GM19238 (cell line): ENCODE measurements around the gene ADIPOR2.
"Not testable (repeated sequence)": the region's sequence is repeated elsewhere in the genome, so short reads cannot be mapped to it uniquely, and the experiment has no call there.

Experiments used
- DNase-seq: peaks from one replicate; pipeline ENCODE4 v3.0.0; 2011; ENCODE audit warnings: low spot score; ENCODE audit not compliant: insufficient read length

The ADIPOR2 gene

DNA sequence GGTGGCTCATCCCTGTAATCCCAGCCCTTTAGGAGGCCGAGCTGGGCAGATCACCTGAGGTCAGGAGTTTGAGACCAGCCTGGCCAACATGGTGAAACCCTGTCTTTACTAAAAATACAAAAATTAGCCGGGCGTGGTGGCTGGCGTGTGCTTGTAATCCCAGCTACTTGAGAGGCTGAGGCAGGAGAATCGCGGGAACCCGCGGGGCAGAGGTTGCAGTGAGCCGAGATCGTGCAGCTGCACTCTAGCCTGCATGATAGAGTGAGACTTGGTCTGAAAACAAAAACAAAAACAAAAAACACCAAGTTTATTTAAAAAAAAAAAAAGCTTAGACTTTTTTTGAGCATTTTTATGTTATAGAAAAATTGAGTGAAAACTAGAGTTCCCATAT is 40.8 kb downstream of the ADIPOR2 start:
- DNase-seq = not testable (repeated sequence)

DNA sequence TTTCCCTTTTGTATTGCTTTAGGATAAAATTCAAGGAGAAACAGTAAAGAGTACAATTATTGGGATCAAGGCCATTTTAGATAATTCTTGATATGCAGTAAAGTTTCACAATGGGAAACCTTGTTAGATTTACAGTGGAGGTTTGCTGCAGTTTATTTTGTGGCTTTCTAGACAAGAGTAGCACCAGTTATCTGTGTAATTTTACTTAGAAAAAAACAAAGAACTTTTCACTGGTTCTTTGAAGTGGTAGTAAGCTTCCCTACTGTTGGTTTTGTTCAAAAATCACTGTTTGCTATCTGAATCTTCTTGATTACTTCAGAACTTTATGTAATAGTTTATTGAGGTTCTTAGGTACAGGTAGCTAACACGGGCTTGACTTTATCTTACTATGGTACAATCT is 42.0 kb downstream of the ADIPOR2 start:
- DNase-seq = no peak

DNA sequence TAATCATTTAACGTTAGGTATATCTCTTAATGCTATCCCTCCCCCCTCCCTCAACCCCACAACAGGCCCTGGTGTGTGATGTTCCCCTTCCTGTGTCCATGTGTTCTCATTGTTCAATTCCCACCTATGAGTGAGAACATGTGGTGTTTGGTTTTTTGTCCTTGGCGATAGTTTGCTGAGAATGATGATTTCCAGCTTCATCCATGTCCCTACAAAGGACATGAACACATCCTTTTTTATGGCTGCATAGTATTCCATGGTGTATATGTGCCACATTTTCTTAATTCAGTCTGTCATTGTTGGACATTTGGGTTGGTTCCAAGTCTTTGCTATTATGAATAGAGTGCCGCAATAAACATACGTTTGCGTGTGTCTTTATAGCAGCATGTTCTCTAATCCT is 42.8 kb downstream of the ADIPOR2 start:
- DNase-seq = not testable (repeated sequence)

DNA sequence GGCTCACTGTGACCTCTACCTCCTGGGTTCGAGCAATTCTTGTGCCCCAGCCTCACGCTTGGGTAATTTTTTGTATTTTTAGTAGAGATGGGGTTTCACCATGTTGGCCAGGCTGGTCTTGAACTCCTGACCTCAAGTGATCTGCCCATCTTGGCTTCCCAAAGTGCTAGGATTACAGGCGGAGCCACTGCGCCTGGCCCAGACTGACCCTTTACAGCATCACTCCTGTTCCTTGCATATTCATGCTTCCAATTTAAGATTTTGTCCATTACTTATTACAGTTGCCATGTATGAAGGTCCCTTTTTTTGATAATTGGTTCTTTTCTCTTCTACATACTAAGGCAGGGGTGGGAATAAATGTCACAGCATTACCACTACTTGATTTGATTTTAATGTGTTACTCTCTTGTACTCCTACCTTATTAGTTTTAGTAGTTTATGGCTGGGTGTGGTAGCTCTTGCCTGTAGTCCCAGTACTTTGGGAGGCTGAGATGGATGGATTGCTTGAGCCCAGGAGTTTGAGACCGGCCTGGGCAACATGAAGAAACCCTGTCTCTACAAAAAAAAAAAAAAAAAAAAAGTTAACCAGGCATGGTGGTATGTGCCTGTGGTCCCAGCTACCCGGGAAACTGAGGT is 46.9 kb downstream of the ADIPOR2 start:
- DNase-seq = no peak

DNA sequence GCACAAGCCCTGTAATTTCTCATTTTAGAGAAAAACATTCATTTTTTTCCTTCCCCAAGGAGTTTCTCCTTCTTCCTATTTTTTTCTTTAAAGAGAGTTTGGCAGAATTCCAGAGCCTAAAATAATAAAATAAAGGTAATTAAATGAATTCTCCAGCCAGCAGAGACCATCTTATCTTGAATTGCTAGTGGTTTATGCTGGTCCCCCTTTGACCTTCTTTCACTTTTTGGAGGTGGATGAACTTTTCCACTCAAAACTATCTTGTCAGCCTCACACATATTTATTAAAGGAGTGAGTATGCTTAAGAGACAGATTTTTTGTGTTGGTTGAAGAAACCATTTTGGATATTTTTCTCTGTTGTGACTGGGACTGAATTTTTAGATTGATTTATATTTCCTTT is 47.6 kb downstream of the ADIPOR2 start:
- DNase-seq = no peak

GRCh38 chr12:1739368-1739767 is 48.5 kb downstream of the ADIPOR2 start:
- no peak for DNase-seq

DNA sequence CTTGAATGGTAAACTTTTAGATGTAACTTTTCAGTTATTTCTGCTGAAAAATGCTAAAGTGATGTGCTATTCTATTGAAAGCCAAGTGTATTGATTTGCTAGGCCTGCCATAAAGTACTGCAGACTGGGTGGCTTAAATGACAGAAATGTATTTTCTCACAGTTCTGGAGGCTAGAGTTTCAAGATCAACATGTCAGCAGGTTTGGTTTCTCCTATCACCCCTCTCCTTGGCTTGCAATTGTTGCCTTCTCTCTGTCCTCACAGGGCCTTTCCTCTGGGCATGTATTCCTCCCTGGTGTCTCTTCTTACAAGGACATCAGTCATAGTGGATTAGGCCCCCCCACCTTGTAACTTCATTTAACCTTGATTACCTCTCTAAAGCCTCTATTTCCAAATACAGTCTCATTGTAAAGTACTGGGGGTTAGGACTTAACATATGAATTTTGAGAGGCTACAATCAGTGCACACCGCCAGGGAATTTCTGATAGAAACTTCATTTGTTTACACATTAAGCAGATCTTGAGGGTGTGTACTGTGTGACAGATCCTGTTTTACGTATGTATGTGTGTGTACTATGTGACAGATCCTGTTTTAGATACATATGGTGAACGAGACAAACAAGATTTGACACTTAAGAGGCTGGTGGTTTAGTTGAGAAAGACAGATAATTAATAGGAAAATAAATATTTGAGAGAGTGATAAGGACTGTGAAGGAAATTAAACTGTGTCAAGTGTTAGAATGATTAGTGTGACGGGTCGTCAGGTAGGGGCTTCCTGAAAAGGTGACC is 49.5 kb downstream of the ADIPOR2 start:
- DNase-seq = no peak

DNA sequence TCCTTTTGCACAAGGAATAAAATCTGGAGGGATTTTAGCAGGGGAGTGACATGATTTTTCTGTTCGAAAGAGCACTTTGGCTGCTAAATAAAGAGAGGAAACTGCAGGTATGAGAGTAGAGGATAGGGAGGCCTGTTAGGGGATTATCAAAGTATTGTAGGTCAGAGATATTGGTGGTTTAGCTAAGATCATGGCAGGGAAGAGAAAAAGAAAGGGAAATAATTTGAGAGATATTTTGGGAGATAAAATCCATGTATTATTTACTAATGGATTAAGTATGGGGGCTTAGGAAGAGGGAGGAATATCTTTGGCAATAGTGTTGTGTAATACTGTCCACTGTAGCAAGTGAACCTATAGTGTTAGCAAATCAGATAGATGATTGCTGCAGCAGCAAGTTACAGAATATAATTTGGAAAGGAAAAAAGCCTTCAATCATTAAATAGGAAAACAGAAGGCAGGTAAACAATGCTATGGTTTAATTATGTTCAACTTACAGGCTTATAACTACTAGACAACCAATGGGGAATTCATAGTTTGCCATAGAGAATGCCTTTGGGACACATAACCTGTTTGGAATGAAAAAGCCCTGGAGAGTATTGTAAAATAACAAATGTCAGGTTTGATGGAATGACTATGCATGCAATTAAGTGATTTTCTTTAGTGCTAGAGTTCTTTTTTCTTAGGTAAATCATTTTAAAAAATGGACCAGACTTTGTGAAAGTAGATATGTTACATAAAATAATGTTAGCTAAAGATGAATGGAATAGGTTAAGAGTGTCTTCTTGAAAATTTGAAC is 50.5 kb downstream of the ADIPOR2 start:
- no peak for DNase-seq

DNA sequence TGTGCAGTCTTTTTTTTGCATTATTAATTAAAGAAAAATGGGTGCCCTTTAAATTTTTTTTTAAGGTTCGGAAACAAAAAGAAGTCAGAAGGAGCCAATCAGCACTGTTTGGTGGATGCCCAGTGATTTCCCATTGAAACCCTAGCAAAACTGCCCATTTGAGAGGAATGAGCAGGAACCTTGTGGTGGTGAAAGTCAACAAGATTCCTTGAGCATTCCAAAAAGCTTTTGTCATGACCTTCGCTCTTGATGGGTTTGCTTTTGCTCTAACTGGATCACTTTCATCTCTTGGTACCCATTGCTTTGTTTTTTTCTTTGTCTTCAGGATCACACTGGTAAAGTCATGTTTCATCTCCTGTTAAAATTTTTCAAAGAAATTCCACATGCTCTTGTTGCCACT is 54.1 kb downstream of the ADIPOR2 start:
- DNase-seq = no peak

- no peak for DNase-seq
Observed at GRCh38 chr12:1747609-1748008, 56.7 kb downstream of the ADIPOR2 start.

DNA sequence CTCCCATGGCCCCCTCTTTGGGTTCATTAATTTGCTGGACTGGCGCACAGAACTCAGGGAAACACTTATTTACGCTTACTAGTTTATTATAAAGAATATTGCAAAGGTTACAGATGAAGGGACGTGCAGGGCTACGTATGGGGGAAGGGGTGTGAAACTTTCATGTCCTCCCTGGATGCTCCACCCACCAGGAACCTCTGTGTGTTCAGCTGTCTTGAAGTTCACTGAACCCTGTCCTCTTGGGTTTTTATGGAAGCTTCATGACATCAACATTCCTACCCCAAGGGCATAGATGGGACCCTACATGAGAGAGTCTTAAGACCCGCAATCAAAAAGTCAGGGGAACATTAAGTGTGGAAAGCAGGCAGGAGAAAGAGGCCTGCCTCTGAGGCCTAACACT is 58.1 kb downstream of the ADIPOR2 start:
- DNase-seq = no peak

DNA sequence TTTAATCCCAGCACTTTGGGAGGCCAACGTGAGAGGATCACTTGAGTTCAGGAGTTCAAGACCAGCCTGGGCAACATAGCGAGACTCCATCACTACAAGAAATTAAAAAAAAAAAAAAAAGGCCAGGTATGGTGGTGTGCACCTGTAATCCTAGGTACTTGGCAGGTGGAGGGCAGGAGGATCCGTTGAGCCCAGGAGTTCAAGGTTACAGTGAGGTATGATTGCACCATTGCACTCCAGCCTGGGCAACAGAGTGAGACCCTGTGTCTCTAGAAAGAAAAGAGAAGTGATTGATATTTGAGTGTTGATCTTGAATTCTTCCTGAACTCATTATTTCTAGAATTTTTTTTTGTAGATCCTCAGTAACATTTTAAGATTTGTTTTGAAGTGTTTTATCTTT is 59.4 kb downstream of the ADIPOR2 start:
- no peak for DNase-seq

- DNase-seq = no peak
Observed at GRCh38 chr12:1758376-1758775, 67.5 kb downstream of the ADIPOR2 start.

- DNase-seq = no peak
Observed at GRCh38 chr12:1758887-1759286, 68.0 kb downstream of the ADIPOR2 start.

- no peak for DNase-seq
Observed at GRCh38 chr12:1760566-1761382, 69.9 kb downstream of the ADIPOR2 start.

DNA sequence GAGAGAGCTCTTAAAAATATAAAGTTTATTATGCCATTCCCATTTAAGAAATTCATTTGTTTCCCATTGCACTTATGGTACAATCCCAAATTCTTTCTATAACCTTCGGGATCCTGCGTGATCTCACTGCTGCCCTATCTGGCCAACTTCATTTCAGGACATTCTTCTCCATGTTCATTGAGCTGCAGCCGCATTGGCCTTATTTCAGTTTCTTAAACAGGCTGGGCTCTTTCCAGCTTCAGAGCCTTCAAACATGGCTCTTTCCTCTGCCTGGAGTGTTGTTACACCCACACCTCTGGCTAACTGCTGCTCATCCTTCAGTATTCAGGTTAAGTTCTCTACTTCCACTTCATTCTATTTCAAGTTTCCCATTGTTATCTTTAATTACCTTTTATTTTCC is 71.0 kb downstream of the ADIPOR2 start:
- no peak for DNase-seq

DNA sequence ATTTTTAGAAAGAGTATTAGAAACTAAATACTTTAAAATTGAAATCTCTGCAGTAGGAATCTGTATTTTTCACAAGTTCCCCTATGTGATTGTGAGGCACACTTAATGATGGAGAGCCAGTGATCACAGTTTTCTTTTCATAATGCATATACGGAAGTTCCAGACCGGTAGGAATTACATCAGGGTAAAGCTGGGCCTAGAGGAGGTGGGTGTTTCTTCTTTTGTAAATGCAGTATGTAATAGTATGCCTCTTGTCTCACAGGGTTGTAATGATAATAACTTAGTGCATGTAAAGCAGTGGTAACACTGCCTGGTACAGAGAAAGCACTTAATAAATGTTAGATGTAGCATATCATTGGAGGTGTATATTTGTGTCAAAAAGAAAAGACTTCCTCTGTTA is 72.3 kb downstream of the ADIPOR2 start:
- DNase-seq = no peak

GRCh38 chr12:1766110-1766509 is 75.2 kb downstream of the ADIPOR2 start:
- DNase-seq = no peak

DNA sequence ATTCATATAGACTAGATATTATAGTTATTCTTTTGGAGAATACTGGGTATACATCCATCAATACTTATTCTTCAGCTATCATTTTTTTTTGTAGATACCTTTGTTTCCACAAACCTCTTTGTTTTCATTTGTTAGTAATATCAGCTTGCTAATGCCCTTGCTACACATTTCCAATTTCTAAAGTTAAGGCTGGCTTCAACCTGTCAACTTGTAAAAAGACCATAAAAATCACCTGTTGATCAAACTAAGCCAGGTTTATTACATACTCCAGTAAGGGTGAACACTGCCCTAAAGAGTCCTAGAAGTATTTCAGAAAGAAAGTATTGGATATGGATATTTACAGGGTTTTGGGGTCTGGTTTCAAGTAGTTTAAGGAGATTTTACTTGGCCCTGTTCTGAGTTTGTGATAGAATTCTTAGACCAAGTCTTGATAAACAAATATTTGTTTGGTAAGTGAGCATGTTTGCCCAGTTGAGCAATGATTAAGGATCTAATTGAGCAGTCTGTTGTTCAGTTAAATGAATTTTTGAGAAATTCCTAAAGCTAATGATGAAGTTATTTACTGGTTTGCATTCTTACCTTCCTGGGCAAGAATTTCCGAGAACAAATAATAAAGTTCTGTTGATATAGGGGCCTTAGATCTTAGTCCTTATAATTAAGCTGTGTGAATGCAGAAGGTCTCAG is 76.7 kb downstream of the ADIPOR2 start:
- no peak for DNase-seq

- DNase-seq = no peak
Observed at GRCh38 chr12:1768615-1769014, 77.7 kb downstream of the ADIPOR2 start.
